MV-4-11 (cell line): ENCODE data around the gene MRPL20.
A peak's percentile ranks its signal among the peaks of the same experiment; 100 is the strongest.
"Not testable (repeated sequence)": the region's sequence is repeated elsewhere in the genome, so short reads cannot be mapped to it uniquely, and the experiment has no call there.

Experiments
- DNase-seq: peaks from one replicate; lab custom pipeline; 2025; lab: John Stamatoyannopoulos, UW

Gene MRPL20

DNA sequence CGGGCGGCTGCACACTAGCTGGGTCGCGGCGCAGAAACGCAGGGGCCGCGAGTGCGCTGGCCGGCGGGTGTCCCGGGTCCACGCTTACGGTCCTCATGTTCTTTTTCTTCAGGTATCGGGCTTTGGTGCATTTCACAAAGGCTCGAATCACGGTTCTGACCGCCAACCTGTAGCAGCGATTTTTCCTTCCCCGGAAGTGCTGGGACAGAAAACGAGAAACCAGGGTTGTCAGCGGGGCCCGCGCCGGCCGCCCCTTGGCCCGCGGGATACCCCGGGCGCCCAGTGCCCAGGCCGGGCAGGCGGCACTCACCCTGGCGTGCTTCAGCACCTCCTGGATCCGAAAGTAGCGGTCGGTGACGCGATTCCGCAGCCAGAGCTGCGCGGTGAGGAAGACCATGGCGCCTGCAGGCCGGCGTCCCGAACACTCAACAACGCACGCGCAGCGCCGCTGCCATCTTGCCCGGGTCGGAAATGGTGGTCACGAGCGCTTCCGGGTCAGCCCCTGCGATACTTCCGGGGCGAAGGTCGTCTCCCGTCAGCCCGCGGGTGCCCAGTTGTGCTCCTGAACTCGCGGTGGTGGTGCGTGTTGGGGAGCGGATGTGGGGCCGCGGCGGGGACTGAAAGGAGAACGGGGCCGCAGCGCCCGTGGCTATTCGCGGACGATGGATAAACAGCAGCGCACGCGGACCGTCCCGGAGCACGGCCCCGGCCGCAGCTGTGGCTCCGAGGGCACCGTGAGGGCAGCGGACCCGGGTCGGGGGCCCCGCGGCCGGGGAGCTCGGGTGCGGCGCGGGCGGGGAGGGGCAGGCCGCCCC, at the start of gene MRPL20:
TSS of gene MRPL20 (minus strand) at position 473 of the 815 bp plus-strand sequence. CDS start at position 397, 76 bp downstream.
- DNase-seq = peak; percentile 89

DNA sequence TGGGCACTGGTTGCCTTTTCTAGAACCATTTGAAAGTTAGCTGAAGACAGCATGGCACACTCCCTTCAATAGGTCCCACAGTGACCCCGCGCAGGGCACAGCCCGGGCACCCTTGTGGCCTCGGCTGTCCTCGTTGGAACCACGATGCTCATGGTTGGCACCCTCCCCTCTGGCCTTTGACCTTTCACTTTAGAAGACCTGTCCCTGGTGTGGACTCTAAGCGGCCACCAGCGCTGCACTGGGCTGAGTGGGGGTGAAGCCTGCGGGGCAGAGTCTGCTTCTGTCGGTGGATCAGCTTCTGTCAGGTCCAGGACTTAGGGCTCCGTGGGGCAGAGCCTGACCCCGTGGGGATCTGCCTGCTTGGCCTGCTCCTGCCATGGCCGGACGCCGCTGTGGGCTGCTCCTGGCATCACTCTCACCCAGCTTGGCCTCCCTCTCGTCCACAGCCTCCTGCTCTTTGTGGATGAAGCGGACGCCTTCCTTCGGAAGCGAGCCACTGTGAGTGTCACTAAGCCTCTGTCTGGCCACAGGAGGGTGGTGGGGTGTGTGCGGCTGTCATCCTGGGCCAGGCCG, 49.7 kb upstream of the MRPL20 start:
- DNase-seq = not testable (repeated sequence)

DNA sequence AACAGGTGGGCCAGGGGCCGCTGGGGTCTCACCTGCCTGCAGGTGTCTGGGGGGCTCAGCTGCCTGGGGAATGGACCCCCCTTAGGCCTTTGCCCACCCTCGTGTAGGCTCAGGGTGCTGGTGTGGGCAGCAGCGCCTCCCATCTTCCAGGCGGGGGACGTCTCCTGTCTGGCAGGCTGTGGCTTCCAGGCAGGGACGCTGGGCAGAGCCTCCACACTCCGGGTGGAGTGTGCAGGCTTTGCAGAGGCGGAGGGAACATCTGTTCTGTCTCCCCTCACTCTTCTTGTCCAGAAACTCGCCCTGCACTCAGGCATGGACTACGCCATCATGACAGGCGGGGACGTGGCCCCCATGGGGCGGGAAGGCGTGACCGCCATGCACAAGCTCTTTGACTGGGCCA, 48.8 kb upstream of the MRPL20 start:
- DNase-seq = not testable (repeated sequence)

GRCh38 chr1:1455366-1455884, 48.3 kb upstream of the MRPL20 start:
- no peak for DNase-seq

DNA sequence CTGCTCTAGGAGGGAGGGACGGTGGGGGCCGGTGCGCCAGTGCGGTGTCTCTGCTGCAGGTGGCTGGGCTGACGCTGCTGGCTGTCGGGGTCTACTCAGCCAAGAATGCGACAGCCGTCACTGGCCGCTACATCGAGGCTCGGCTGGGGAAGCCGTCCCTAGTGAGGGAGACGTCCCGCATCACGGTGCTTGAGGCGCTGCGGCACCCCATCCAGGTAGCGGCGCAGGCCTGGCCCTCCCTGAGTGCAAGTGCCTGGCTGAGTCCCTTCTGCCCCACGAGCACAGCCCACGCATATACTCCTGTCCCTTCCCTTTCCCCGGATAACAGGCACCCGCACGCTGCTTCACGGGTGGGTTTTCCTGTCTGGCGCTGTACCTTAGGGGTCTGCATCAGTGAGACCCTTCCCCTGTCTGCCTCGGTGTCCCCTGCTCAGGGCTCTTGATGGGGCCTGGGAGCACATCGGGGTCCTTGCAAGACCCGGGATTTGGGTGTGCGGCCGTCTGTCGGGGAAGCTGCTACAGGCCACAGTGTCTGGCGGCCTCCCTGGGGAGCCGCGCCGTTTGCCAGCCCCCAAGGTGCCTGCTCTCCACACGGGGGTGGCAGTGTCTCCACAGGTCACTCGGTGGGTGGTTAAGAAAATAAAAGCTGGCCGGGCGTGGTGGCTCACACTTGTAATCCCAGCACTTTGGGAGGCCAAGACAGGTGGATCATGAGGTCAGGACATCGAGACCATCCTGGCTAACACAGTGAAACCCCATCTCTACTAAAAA, 47.4 kb upstream of the MRPL20 start:
- DNase-seq = not testable (repeated sequence)

DNA sequence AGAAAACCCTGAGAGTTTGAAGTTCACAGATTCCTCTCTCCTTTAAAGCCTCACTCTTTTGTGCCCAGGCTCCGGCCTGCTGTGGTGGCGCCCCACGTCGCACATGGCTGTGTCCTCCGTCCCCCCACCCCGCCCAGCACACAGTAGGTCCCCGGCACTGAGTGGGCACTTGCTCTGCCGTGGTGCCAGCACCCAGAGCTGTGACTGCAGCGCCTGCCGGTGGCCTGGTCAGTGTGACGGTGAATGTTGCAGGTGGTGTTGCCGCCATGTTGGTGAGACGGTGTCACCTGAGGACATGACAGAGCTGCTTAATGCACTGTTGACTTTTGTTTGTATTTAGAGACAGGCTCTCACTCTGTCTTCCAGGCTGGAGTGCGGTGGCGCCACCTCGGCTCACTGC, 45.8 kb upstream of the MRPL20 start:
- DNase-seq = no peak

DNA sequence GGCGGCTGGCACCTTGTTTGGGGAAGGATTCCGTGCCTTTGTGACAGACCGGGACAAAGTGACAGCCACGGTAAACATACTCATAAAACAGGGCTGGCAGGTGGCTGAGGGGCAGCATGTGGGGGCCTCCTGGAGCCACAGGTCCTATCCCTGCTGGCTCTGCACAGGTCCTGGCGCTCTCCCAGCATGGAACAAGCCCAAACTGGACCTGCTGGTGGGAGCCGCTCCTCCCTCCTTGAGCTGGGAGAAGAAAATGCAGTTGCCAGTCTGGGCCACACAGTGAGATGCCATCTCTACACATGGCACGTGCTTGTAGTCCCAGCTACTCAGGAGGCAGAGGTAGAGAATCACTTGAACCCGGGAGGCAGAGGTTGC, 45.3 kb upstream of the MRPL20 start:
- DNase-seq = not testable (repeated sequence)

DNA sequence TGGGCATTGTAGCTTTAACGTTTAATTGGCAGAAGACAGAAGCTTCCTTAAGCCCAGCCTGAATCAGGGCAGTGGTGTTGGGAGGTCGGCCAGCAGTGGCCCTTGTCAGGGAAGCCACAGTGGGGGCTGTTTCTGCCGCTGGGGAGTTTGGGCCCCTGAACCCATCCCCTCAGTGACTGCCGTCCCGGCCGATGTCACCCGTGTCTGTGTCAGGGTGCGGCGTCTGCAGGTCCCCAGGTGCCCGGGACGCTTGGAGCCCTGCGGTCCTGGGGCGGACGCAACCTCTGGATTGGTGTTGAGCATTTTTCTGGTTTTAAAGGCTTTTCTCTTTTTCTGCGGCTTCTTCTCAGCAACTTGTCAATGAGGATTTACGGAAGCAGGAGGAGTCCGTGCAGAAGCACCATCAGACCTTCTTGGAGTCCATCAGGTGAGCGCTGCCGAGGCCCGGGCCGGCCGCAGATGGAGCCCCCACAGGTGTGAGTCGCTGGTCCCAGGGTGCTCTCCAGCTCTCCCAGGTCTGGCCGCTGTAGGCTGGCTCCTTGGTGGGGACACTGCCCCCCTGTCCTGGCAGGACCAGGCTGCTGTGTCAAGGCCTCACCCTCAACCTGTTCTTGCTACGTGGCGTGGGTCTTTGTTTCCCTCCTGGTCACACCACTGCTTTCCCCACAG, 44.7 kb upstream of the MRPL20 start:
- DNase-seq = no peak

DNA sequence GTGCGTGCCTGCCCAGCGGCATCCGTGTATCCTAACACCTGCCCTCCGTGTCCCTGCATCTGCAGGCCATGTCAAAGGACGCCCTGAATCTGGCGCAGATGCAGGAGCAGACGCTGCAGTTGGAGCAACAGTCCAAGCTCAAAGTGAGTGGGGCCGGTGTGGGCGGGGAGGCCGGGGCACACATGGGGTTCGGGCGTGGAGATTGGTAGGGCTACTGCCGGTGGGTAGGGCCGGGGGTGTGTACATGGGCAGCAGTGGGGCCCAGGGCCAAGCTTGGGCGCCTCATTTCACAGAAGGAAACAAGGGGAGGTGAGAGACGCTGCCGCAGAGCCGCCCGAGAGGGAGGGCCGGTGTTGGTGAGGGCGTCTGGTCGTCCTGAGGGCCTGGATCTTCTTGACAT, 43.5 kb upstream of the MRPL20 start:
- DNase-seq = not testable (repeated sequence)

GRCh38 chr1:1449099-1449739, 42.1 kb upstream of the MRPL20 start, which contains the start of gene ATAD3C:
Gene ATAD3C (plus strand): TSS chr1:1449689. CDS start chr1:1450684, 995 bp downstream.
- DNase-seq = no peak

DNA sequence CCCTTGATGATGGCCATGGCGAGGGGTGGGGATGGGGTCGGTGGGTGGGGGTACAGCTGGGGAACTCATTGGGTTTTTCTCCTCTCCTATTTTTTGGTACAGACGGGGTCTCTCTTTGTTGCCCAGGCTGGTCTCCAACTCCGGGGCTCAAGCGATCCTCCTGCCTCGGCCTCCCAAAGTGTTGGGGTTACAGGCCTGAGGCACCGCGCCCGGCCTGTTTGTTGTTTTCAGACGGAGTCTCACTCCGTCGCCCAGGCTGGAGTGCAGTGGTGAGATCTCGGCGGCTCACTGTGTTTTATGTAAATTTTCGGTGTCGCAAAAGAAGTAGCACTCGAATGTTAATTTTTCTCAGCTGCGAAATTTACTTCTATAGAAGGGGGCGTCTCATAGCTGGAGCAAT, 39.5 kb upstream of the MRPL20 start:
- not testable (repeated sequence) for DNase-seq

- DNase-seq = no peak
These were observed 35.1 kb upstream of the MRPL20 start for GRCh38 chr1:1442069-1442770.

DNA sequence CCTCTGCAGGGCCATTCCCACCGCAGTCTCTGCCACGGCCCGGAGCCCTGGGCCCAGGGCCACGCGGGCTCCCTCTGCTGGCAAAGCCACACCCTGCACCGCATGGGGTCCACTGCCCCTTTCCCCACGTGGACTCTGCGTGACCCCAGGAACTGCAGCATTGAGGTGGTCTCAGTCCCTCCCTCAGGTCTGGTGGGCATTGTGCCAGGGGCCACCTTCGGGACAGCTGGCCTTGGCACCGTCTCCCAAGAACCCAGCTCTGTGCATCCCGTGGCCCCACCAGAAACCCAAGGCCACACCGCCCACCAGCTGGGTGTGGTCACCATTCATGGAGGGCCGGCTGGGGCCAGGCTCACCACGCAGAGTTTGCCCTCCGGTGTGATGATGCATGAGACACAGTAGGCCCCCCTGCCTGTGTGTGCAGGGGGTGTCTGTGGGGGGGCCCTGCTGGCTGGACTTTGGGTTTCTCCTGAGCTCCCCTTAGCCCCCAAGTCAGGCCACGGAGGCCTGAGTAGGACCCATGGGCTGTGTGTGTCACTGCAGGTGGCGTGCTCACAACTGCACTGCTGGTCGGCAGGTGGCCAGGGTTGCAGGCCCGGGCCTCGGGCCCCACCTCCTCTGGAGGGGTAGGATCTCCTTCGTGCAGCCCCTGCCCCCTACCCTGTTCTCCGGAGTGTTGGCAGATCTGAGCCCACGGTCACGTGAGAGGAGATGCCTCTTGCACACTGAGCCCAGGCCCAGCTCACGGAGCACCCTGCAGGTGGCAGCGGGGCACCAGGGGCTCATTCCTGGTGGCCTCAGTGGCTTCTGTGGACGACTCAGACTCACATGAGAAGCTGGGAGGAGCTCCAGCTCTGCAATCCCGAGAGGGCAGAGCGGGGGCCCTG, 34.2 kb upstream of the MRPL20 start:
- peak; percentile 21 for DNase-seq

- DNase-seq = no peak
These were observed 33.3 kb upstream of the MRPL20 start for GRCh38 chr1:1440262-1441001.

GRCh38 chr1:1439546-1440261, 32.6 kb upstream of the MRPL20 start:
- DNase-seq = no peak

DNA sequence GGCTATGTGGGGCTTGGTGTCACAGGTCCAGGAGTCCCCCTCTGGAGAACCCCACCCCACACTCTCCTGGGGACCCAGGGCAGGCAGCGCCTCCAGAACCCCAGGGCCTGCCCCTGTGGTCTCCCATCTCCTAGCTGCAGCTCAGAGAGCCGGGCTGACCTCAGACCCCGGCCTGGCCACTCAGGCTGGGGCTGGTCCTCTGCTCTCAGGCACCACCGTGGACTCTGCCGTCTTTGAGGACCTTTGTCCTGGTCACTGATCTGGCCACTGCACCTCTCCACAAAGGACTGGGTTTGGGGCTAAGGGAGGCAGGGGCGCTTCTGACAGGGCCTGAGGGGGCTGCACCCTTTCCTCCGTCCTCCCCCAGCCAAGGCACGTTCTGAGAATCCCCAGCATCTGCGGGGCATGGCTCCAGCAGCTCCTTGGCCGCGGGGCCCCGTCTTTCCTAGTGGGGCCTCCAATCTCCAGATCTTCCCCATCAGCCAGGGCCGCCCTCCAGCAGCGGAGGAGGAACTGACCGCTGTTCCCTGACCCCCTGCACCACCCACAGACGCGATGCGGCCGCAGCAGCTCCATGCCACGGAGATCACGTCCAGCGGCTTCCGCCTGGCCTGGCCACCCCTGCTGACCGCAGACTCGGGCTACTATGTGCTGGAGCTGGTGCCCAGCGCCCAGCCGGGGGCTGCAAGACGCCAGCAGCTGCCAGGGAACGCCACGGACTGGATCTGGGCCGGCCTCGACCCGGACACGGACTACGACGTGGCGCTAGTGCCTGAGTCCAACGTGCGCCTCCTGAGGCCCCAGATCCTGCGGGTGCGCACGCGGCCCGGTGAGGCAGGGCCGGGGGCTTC, 31.7 kb upstream of the MRPL20 start:
- DNase-seq = no peak

GRCh38 chr1:1437904-1438376, 30.8 kb upstream of the MRPL20 start:
- DNase-seq = peak; percentile 92
